Fibroblast of gingiva (primary cell): ENCODE data around the gene ZBTB45.

Experiments used
- DNase-seq: peaks from one replicate; pipeline ENCODE4 v3.0.0-alpha.2; 2011; ENCODE audit warnings: low read depth

ZBTB45 gene

GRCh38 chr19:58519355-58520256, at the start of gene ZBTB45:
Gene ZBTB45, minus strand, starts transcription at chr19:58519810. Its CDS starts 2,137 bp downstream, at chr19:58517673.
- DNase-seq = peak; percentile 97

DNA sequence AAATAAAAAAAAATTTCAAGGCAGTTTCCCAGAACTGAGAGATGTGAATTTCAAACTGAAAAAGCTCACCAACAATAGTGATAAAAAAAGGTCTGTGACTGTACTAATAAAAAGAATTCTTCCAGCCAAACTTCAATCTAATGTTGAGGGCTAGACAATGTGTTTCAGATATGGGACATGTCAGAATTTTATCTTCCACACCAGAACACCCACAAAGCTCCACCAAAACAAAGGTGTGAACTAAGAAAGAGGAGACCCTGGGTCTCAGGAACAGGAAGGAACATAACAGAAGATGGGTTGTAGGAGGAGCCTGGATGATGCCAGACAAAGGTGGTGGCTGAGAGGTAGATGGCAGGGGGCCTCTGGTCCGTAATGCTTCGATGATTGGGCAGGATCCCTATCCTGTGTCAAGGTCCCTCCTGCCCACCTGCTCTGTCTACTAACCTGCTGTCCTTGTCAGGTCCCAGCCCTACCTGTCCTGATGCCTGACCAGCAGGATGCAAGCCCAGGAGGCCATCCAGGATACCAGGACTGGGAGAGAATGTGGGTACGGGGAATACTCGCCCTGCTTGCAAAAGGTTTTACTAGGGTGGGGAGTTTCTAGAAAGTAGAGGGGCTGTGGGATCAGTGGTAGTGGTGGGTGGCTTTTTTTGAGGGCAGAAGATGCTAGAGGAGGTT, 49.0 kb upstream of the ZBTB45 start:
- DNase-seq = no peak

DNA sequence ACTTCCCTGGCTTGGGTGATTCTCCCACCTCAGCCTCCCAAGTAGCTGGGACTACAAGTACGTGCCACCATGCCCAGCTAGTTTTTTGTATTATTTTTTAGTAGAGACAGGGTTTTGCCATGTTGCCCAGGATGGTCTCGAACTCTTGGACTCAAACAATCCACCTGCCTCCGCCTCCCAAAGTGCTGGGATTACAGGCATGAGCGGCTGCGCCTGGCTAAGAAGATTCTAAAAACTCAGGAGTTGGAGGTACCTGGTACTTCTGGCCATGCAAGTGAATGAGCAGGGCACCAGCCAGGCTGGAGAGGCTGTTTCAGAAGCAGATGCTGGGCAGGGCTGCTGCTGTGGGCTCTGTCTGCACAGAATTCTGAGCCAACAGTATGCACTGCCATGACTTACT, 47.4 kb upstream of the ZBTB45 start:
- DNase-seq = no peak

GRCh38 chr19:58563823-58564222, 44.2 kb upstream of the ZBTB45 start:
- no peak for DNase-seq

GRCh38 chr19:58563034-58563573, 43.5 kb upstream of the ZBTB45 start:
- no peak for DNase-seq

DNA sequence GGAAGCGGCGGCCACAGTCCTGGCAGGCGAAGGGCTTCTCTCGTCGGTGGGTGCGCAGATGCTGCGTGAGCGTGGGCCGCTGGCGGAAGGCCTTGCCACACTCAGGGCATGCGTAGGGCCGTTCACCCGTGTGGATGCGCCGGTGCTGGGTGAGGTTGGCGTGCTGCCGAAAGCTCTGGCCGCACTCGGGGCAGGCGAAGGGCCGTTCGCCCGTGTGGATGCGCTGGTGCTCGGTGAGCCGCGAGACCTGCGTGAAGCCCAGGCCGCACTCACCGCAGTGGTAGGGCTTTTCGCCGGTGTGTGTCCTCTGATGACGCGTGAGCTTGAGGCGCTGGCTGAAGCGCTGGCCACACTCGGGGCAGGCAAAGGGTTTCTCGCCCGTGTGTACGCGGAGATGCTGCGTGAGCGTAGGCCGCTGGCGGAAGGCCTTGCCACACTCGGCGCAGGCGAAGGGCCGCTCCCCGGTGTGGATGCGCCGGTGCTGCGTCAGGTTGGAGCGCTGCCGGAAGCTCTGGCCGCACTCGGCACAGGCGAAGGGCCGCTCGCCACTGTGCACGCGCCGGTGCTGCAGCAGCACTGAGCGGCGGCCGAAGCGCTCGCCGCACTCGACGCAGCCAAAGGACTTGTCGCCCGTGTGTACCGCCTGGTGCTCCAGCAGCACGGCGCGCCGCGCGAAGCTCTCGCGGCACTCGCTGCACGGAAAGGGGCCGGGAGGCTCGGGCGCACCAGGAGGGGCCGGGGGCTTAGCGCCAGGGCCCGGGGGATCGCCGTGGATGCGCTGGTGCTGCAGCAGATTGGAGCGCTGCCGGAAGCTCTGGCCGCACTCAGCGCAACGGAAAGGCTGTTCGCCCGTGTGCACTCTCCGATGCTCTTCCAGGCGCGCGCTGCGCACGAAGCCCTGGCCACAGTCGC, 42.8 kb upstream of the ZBTB45 start:
- peak; percentile 29 for DNase-seq

GRCh38 chr19:58561373-58562121, 41.9 kb upstream of the ZBTB45 start:
- no peak for DNase-seq

- DNase-seq = no peak
These were observed 41.3 kb upstream of the ZBTB45 start for GRCh38 chr19:58560921-58561320.

GRCh38 chr19:58560007-58560887, 40.6 kb upstream of the ZBTB45 start:
- DNase-seq = no peak

DNA sequence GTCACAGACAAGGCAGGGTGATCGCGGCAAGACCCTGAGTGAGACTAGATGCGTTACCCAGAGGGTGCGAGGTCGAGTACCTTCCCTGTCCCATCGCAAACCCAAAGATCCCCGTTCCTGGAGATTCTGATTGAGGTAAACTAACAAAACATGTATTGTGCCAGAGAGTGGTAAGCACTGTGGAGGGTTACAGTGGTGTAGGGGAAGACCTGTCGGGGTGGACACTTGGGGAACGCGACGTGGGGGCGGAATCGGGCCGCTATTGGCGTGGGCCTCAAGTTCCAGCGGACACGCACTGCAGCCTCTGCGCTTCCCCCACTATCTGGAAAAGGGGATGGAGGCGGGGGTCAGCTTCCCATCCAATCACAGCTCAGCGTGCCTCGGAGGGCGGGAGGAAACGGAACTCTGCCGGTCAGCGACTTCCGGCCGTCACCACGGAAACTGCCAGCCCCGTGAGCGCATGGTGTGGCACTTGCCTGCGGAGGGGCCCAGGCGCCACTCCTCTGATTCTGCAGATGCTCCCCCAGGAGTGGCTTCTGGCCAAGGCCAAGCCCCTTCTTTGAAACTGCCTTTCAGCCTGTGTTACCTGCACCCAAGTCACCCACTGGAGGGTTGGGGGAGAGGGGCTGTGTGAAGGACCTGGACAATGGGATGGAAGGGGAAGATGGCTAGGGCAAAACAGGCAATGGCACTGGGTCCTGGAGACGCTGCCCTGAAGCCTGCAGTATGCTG, 39.8 kb upstream of the ZBTB45 start:
- peak; percentile 93 for DNase-seq

DNA sequence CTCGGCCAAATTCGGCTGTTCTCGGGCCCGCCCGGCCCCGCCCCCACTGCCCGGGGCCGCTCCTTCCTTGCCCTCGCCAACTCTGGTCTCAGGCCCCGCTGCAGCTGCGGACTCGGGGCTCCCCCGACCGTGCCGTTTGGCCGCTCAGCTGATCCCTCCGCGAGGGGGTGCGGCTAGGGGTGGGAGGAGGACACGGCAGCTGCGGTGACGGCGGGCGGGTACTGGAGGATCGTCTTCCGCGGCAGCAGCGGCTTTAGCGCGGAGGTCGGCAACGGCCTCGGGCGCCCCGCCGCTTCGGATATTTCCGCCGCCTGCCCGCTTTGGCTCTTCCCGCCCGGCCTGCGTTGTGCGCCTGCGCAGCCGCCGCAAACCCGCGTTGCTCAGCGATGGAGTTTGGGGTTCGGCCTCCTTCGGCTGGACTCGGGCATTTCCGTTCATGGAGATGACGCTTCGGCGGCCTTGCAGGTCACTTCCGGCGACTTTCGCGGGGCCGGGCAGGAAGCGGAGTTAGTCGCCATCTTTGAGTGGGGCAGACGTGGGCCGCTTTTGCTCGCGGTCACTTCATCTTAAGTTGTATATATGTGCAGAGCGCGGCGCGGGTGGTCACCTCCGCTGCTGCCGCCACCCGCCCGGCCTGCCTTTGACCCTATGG, 39.1 kb upstream of the ZBTB45 start:
- peak; percentile 98 for DNase-seq

DNA sequence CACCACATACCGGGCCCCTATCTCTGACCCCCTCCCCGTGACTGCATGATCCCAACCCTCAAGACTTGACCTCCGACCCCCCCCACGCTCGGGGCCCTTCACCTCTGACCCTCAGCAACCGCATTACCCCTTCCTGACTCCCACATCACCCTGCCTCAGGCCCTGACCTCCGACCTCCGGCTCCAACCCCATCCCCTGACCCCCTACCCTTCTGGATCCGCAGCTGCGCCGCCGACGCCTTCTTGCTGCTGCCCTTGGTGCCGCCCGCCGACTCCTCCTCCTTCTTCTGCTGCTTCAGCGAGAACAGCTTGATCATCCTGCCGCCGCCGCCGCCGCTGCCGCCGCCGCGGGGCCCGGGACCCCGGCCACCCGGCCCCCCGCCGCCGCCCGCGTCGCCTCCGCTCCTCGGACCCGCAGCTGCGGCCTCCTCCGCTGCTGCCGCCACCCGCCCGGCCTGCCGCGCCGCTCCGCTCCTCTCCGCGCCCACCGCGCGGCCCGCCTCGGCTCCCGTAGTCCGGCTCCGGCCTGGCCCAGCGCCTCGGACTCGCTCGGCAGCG, 38.5 kb upstream of the ZBTB45 start, which contains the start of gene UBE2M:
Gene UBE2M (minus strand): TSS at position 546 of the 557 bp plus-strand sequence. CDS start 230 bp downstream, at position 316.
- peak; percentile 47 for DNase-seq

GRCh38 chr19:58557221-58558065, 37.8 kb upstream of the ZBTB45 start:
- DNase-seq = no peak

DNA sequence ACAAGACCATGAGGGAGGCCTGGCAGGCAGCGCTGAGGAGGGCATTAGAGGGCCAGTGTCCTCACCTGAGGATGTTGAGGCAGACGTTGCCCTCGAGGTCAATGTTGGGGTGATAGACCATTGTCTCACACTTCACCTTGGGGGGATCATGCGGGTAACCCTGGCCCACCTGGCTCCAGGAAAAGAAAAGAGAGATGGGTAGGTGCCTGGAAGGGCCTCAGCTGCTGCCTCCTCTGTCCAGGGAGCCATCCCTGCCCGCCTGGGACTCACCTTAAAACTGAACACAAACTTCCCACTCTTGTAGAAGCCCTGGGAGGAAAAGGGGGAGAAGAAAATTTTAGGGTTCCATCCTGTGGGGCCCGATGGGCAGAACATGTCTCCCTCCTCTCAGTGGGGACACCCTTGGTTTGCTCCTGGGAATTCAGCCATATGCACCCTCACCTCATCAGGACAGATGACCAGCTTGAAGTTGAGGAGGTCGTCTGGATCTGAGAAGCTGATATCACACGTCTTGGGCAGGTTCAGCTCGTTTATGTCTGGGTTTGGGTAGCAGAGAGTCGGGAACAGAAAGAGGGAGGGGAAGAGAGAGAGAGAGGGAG, 37.1 kb upstream of the ZBTB45 start:
- DNase-seq = no peak

DNA sequence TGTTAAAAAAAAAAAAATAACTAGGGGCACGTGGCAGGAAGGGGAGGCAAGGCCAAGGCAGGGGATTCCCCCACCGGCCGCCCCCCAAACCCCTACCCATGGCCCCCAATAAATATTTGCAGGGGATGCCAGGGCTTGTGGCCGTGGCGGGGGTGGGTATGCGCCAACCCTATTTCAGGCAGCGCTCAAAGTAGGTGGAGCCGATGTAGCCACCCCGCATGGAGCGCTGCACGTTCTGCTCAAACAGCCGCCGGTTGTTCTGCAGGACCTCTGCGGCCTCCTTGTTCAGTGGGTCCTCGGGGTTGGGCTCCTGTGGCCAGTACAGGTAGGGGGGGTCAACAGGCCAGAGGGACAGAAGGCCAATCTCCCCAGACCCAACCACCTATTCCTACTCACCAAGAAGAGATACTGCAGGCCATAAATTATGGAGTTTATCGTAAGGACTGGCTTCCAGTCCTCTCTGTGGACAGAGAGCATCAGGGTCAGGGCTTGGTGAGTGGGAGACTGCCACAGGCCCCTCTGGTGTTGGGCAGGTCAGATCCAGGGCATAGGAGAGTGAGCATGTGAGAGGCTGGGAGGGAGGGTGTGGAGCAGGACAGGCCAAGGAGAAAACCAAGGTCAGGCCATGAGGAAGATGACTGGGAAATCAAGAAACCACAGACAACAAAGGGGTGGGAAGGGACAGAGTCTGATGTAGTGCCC, 36.5 kb upstream of the ZBTB45 start:
- DNase-seq = no peak

- no peak for DNase-seq
These were observed 35.8 kb upstream of the ZBTB45 start for GRCh38 chr19:58555369-58555885.
